Sciatic nerve (tissue), 2 donors: ENCODE results near the gene CAPN12. TPM values are rescaled to one million over a fixed set of nuclear protein-coding genes. Genes with fewer than 3 reads are reported as not detected.

Source experiments
- ATAC-seq: fragments of 200-7000 bp; cut with Tn5 transposase; one replicate; pipeline ENCODE4 v1.9.1; 2020; ENCODE audit warnings: mild to moderate bottlenecking, moderate library complexity
- DNase-seq: peaks from one replicate; pipeline ENCODE4 v3.0.0-alpha.2; 2020; ENCODE audit warnings: low spot score
- intact Hi-C: fragments of 100-400 bp; cut with DNase I; formaldehyde crosslinking; loops from one replicate; pipeline ENCODE4 v1.14.2; 2022
- total RNA-seq: library from RNA; stranded (reverse); fragmentation: NEBNext Ultra II Directional; extraction: Animal tissue kit (Norgen Biotek cat#: 25700); gene quantifications from one replicate; pipeline ENCODE4 v1.2.1, GENCODE V29; 2021
- donor health status: DM: no; HTN: no; CAD: no.
- donor health status: DM: no; HTN: no; CAD: no.

Gene CAPN12
- total RNA-seq, 1 donor from 2014 or later, result 5.6 TPM

GRCh38 chr19:38729653-38730469, 14.4 kb downstream of the CAPN12 start:
- peak; percentile 81 for DNase-seq
- intact Hi-C loops, result no loop called here
- ATAC-seq, result peak; percentile 53

- ATAC-seq, result no peak
- DNase-seq, result peak; percentile 59
- intact Hi-C loops, result no loop called here
Observed at GRCh38 chr19:38728752-38729541, 15.3 kb downstream of the CAPN12 start.

DNA sequence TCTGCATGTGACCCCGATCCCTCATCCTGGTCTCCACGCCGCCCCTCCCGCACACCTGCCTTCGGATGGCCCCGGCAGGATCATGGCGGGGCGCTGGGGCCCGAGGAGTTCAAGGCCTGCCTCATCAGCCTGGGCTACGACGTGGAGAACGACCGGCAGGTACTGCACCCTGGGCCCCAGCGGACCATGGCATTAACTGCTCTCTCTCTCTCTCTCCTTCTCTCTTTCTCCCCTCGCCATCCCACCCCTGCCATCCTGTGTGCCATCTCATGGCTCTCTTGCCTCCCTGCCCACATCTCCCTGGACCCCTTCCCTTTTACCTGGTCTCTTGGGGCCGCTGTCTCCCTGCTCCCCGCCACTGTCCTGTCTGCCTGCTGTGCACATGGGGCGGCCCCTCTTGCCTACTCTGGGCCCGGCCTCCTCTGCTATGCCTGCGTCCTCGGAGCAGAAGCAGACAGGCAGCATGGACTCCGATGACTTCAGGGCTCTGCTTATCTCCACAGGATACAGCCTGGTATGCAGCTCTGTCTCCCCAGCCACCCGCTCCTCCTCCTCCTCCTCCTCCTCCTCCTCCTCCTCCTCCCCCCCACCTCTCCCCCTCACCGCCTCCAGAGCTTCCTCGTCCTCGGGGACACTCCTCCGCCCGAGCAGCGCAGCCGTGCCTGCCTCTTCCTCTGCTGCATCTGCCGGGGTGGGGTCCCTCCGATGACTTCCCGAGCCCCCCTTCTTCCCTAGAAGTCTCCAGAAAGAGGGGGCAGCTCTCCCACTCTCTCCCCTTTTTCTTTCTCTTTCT, 16.2 kb downstream of the CAPN12 start:
- intact Hi-C loops, result no loop called here
- peak; percentile 63 for DNase-seq
- ATAC-seq, result peak; percentile 14

- ATAC-seq, result no peak
- DNase-seq, result no peak
- intact Hi-C loops, result no loop called here
Observed at GRCh38 chr19:38727306-38727867, 16.9 kb downstream of the CAPN12 start.

DNA sequence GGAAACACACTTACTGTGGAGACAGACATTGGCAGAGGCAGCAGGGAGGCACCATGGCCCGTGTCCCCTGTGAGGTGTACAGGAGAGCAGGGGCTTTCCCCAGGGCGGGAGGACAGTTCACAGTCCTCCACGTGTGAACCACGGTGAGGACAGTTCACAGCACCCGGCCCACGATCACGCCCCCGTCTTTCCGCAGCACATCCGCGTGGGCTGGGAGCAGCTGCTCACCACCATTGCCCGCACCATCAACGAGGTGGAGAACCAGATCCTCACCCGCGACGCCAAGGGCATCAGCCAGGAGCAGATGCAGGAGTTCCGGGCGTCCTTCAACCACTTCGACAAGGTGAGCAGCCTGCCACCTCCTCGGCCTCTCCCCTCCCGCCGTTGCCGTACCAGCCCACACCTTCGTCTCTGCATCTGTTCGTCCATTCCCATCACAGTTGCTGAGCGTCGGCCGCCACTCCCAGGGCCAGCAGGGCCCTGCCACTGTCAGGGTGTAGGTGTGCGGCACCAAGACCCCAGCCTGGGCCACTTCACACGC, 17.4 kb downstream of the CAPN12 start:
- DNase-seq (peak; percentile 60), ATAC-seq (no peak)
- intact Hi-C loops, result no loop called here

- intact Hi-C loops, result no loop called here
- no peak for DNase-seq
- no peak for ATAC-seq
Observed at GRCh38 chr19:38726284-38726673, 18.0 kb downstream of the CAPN12 start.

DNA sequence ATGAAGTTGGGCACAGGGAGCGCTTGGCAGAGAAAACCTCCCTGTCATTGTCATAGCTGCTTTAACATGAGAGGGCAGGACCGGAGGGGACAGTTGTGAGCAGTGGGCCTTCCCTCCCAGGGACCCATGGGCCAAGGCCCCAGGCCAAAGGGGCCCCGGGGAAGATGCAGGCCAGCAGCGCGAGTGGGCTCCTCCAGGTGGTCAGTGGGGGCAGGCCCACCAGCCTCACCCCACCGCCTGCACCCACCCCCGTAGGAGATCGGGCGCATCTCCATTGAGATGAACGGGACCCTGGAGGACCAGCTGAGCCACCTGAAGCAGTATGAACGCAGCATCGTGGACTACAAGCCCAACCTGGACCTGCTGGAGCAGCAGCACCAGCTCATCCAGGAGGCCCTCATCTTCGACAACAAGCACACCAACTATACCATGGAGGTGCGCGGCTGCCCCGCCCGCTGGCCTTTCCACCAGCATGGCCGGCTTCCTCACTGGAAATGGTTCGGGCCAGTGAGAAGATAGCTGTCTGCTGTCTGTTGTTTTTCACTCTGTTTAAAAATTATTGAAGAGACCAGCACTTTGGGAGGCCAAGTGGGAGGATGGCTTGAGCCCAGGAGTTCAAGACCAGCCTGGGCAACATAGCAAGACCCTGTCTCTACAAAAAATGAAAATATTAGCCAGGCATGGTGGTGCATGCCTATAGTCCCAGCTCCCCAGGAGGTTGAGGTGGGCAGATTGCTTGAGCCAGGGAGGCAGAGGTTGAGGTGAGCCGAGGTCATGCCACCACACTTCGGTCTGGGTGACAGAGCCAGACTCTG, 18.6 kb downstream of the CAPN12 start:
- DNase-seq (no peak), ATAC-seq (no peak)
- intact Hi-C loops, result no loop called here

DNA sequence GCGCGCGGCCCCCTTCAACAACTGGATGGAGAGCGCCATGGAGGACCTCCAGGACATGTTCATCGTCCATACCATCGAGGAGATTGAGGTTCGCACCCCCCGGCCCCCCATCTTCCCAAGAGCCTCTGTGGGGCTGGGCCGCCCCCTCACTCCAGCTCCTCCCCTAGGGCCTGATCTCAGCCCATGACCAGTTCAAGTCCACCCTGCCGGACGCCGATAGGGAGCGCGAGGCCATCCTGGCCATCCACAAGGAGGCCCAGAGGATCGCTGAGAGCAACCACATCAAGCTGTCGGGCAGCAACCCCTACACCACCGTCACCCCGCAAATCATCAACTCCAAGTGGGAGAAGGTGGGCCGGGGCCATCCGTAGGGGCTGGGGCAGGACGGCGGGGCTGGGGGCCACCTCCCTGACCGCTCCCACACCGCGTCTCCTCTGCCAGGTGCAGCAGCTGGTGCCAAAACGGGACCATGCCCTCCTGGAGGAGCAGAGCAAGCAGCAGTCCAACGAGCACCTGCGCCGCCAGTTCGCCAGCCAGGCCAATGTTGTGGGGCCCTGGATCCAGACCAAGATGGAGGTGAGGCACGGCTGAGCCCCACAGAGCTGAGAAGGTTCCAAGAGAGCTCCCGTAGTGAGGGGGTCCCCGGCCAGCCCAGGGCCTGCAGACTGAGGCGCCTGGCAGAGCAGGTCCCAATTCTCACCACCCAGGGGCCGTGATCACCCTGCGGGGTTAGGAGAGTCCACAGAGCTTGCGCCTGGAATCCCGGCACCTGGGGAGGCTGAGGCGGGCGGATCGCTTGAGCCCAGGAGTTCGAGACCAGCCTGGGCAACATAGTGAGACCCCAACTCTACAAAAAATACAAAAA, 20.1 kb downstream of the CAPN12 start:
- no peak for ATAC-seq
- intact Hi-C loops, result no loop called here
- no peak for DNase-seq

GRCh38 chr19:38723606-38723965, 20.7 kb downstream of the CAPN12 start:
- ATAC-seq (no peak), DNase-seq (no peak)
- intact Hi-C loops, result no loop called here

GRCh38 chr19:38722947-38723605, 21.2 kb downstream of the CAPN12 start:
- no peak for DNase-seq
- intact Hi-C loops, result no loop called here
- no peak for ATAC-seq

GRCh38 chr19:38721979-38722773, 22.1 kb downstream of the CAPN12 start:
- intact Hi-C loops, result no loop called here
- ATAC-seq (peak; percentile 81), DNase-seq (peak; percentile 87)

GRCh38 chr19:38721496-38721895, 22.8 kb downstream of the CAPN12 start:
- ATAC-seq (peak; percentile 0), DNase-seq (no peak)
- intact Hi-C loops, result no loop called here

DNA sequence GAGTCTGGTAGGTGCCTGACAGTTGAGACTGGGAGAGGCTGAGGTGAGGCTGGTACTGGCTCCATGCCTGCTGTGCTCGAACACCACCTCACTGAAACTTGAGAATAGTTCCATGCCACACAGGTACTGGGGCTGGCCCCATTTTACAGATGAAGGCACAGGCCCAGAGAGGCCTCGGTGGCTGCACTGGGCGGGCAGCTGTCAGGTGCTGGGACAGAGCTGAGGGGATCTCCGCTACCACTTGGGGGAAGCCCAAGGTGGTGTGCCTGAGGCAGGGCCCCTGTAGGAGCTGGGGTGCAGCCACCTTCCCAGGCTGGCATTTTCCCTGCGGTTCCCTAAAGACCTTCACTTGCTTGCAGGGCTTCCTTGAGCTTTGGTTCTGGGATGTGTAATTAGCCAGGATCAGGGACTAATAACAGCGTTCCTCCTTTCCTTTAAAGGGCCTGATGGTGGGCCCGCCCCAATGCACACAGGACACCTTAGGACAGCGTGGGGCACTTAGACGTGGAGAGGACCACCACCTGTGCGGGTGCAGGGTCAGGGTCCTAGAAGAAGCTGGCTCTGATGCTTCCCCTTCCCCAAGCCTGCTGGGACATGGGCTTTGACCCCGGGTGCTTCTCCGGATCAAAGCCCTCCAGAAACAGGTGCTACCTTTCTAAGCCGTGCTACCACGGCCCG, 23.6 kb downstream of the CAPN12 start:
- ATAC-seq (no peak), DNase-seq (no peak)
- intact Hi-C loops, result no loop called here

- ATAC-seq (no peak), DNase-seq (no peak)
- intact Hi-C loops, result loop anchor here (5.0 kb wide), 1 partner anchor 708 kb away; no protein-coding TSS in a partner anchor
Observed at GRCh38 chr19:38719761-38720558, 24.3 kb downstream of the CAPN12 start.
